Measurements from ENCODE around the gene SELENOM.

The SELENOM gene

DNA sequence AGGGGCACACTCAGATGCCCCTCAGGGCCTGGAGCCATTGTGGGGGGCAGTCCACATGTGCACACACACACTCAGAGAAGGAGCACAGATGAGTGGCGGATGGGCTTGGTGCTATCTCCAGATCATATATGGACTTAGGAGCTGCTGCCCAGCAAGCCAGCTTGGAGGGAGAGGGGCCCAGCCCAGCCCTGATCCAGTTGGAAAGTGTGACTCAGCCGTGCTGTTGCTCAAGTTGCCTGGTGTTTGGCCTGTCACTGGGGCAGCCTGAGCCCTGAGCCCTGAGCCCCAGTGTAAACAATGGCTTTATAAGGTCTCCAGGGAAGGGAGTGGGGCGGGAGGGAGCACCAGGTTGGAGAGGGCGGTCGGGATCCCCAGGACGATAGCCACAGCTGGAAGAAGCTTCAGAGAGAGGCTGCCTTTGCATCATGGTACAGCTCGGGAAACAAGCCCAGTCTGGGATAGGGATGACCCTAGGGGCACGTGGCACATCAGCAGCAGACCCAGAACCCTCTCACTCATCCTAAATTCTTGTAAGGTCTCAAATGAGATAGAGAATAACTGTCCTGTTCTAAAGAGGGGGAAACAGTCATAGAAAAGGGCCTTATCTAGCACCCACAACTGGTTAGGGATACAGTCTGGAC lies 4.8 kb downstream of the SELENOM start:
- TF ChIP-seq, protein P1, sequence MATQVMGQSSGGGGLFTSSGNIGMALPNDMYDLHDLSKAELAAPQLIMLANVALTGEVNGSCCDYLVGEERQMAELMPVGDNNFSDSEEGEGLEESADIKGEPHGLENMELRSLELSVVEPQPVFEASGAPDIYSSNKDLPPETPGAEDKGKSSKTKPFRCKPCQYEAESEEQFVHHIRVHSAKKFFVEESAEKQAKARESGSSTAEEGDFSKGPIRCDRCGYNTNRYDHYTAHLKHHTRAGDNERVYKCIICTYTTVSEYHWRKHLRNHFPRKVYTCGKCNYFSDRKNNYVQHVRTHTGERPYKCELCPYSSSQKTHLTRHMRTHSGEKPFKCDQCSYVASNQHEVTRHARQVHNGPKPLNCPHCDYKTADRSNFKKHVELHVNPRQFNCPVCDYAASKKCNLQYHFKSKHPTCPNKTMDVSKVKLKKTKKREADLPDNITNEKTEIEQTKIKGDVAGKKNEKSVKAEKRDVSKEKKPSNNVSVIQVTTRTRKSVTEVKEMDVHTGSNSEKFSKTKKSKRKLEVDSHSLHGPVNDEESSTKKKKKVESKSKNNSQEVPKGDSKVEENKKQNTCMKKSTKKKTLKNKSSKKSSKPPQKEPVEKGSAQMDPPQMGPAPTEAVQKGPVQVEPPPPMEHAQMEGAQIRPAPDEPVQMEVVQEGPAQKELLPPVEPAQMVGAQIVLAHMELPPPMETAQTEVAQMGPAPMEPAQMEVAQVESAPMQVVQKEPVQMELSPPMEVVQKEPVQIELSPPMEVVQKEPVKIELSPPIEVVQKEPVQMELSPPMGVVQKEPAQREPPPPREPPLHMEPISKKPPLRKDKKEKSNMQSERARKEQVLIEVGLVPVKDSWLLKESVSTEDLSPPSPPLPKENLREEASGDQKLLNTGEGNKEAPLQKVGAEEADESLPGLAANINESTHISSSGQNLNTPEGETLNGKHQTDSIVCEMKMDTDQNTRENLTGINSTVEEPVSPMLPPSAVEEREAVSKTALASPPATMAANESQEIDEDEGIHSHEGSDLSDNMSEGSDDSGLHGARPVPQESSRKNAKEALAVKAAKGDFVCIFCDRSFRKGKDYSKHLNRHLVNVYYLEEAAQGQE (IDR thresholded peaks at IDR 0.05; ENCODE audit: insufficient read depth in 1 of 2, low read depth in 2 of 2, low read length in 2 of 2), result no peak
- TF ChIP-seq POLR2AphosphoS5 (IDR thresholded peaks at IDR 0.05; ENCODE audit: low read depth, low read length), result no peak
- no peak for TF ChIP-seq TAF1 (IDR thresholded peaks at IDR 0.05; ENCODE audit: borderline replicate concordance, insufficient read depth, low read length)
- no peak for TF ChIP-seq SIN3A (IDR thresholded peaks at IDR 0.05; ENCODE audit: borderline replicate concordance, insufficient read depth, low read length)
- no peak for TF ChIP-seq FOXP2 (optimal IDR thresholded peaks at IDR 0.05; ENCODE audit: borderline replicate concordance, extremely low read depth, extremely low read length, insufficient read depth)

DNA sequence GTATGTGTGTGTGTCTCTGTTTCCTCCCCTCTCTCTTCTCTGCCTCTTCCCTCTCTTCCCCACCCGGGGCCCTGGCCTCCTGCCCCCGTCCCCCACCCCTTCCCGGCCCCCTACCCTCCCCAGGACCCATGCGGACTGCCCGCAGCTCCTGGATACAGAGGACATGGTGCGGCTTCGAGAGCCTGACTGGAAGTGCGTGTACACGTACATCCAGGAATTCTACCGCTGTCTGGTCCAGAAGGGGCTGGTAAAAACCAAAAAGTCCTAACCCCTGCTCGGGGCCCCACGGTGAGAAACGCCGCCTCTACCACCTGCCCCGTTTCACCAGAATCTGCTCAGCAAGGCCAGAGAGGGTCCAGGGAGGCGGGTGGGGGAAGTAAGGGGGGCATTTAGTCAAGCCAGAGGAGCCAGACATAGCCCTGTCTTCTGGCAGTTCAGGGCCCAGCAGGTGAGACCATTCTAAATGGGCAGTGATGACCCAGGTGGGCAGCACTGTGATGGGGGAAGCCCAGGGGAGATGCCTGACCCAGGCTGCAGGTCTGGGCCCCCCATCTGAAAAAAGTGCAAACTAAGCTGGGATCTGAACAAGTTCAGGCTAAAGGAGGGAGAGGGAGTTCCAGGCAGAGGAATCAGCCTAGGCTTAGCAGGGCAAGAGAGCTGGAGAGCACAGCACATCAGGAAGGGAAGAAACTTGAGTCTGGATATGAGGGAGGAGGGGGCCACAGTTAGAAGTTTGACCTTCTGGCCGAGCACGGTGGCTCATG lies 6.4 kb downstream of the SELENOM start:
- no peak for TF ChIP-seq FOXP2 (optimal IDR thresholded peaks at IDR 0.05; ENCODE audit: borderline replicate concordance, extremely low read depth, extremely low read length, insufficient read depth)
- TF ChIP-seq, protein P1 (IDR thresholded peaks at IDR 0.05; ENCODE audit: insufficient read depth in 1 of 2, low read depth in 2 of 2, low read length in 2 of 2), result no peak
- no peak for TF ChIP-seq POLR2AphosphoS5 (IDR thresholded peaks at IDR 0.05; ENCODE audit: low read depth, low read length)
- TF ChIP-seq SIN3A (IDR thresholded peaks at IDR 0.05; ENCODE audit: borderline replicate concordance, insufficient read depth, low read length), result no peak
- TF ChIP-seq TAF1 (IDR thresholded peaks at IDR 0.05; ENCODE audit: borderline replicate concordance, insufficient read depth, low read length), result no peak

DNA sequence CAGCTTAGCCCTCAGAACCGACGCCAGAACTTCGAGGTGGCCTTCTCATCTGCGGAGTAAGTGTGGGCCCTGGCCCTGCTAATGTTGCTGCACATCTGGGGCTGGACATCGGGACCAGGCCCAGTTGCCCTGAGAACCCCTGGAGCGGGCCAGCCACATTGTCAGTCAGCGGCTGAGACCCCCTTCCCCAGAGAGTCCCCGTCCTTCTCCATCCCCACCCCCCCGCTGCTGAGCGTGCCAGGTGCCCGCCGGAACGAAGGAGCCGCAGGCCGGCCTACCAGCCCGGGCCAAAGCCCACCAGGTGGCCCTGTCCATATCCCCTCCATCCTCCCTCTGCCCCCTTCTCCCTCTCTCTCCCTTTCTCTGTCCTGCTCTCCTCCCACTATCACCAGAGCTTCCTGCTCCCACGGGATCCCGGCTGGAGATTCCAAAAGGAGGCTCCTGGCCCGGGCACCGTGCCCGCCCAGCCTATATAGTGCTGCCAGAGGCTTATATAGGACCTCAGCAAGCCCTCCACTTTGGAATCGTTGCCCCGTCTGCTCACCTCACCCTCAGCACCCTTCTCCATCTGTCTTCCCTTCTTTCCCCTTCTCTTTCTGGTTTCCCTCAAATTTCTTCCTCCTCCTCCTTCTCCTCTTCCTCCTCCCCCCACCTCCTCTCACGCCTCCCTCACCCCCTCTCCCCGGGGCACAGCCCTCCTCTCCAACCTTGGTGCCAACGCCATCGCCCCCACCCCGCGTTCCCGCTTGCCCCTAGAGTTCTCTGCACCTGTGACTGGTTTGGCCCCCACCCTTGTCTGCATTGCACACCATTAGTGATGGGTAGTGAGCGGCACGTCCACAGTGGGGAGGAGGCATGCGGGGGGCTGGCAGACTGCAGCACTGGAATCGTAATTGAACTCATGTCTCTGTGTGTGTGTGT lies 7.3 kb downstream of the SELENOM start:
- TF ChIP-seq POLR2AphosphoS5 (IDR thresholded peaks at IDR 0.05; ENCODE audit: low read depth, low read length), result no peak
- no peak for TF ChIP-seq SIN3A (IDR thresholded peaks at IDR 0.05; ENCODE audit: borderline replicate concordance, insufficient read depth, low read length)
- TF ChIP-seq, protein P1 (IDR thresholded peaks at IDR 0.05; ENCODE audit: insufficient read depth in 1 of 2, low read depth in 2 of 2, low read length in 2 of 2), result no peak
- no peak for TF ChIP-seq FOXP2 (optimal IDR thresholded peaks at IDR 0.05; ENCODE audit: borderline replicate concordance, extremely low read depth, extremely low read length, insufficient read depth)
- no peak for TF ChIP-seq TAF1 (IDR thresholded peaks at IDR 0.05; ENCODE audit: borderline replicate concordance, insufficient read depth, low read length)

DNA sequence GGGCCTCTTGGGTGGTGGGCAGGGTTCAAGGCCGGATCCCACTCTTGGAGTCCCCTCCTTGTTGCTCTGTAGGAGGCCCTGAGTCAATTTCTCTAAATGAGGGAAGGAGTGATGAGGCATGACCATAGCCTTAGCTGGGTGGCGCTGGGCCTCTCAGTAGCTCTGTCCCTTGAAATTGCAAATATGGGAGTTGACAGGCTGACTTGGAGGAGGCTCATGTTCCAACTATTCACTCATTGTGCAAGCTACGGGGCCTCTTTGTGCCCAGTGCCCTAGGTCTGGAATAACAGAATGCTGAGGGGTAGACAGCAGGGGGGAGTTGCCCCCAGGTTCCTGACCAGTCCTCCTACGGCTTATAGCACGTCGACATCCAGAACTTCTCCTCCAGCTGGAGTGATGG lies 8.0 kb downstream of the SELENOM start:
- TF ChIP-seq FOXP2 (optimal IDR thresholded peaks at IDR 0.05; ENCODE audit: borderline replicate concordance, extremely low read depth, extremely low read length, insufficient read depth), result no peak
- TF ChIP-seq, protein P1 (IDR thresholded peaks at IDR 0.05; ENCODE audit: insufficient read depth in 1 of 2, low read depth in 2 of 2, low read length in 2 of 2), result no peak
- no peak for TF ChIP-seq POLR2AphosphoS5 (IDR thresholded peaks at IDR 0.05; ENCODE audit: low read depth, low read length)
- no peak for TF ChIP-seq SIN3A (IDR thresholded peaks at IDR 0.05; ENCODE audit: borderline replicate concordance, insufficient read depth, low read length)
- no peak for TF ChIP-seq TAF1 (IDR thresholded peaks at IDR 0.05; ENCODE audit: borderline replicate concordance, insufficient read depth, low read length)

Measured in PFSK-1 (cell line).